ENCODE results near the gene PTPRH. TPM values are rescaled to one million over a fixed set of nuclear protein-coding genes. Genes with fewer than 3 reads are reported as not detected.

PTPRH gene
- total RNA-seq, 4 donors from 2014 or later: 31.2 to 176 (median 102) TPM

DNA sequence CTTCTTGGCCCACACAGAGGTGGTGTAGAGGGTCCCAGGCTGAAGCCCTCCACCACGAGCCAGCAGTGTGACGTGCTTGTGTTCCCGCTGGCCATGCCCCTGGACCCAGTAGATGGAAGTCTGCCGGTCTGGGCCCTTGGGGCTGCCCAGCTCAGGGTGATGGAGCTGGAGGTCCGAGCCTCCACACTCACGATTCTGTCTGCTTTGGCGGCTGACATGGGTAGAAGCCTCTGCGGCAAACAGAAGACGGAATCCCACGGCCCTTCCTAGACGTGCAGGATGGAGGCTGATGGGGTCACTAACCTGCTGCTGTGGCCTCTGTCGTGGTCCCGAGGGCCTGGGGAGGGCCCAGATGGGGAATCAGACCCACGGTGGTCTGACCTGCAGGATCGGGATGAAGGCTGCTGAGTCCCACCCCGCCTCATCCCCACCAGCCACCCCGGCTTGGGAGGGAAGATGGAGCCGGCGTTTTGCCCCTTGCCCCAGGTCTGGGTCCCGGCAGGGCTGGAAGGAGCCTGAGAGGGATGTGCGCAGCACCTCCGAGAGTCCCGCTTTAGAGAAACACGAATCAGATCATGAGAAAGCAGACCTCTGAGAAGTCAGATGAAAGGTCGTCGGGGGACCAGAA, 14.9 kb upstream of the PTPRH start:
- Histone ChIP-seq H3K4me1 (peaks cover 0 to 6% (median 0%) of the 10 kb centered on the region in 4 donors), H3K27ac (no peak overlapping the region), H3K9me3 (no peaks in the 10 kb centered on the region), H3K4me3 (no peak overlapping the region), H3K36me3 (no peaks in the 10 kb centered on the region), H3K27me3 (no peaks in the 10 kb centered on the region)
- intact Hi-C loops (cut with DNase I; ENCODE audit: low total_unique reads): no loop called here
- TF ChIP-seq EP300 (IDR thresholded peaks at IDR 0.05; ENCODE audit: low read depth) (no peak), POLR2A (IDR thresholded peaks at IDR 0.05) (no peak), POLR2AphosphoS5 (IDR thresholded peaks at IDR 0.05) (no peak)
- TF ChIP-seq, protein P1, sequence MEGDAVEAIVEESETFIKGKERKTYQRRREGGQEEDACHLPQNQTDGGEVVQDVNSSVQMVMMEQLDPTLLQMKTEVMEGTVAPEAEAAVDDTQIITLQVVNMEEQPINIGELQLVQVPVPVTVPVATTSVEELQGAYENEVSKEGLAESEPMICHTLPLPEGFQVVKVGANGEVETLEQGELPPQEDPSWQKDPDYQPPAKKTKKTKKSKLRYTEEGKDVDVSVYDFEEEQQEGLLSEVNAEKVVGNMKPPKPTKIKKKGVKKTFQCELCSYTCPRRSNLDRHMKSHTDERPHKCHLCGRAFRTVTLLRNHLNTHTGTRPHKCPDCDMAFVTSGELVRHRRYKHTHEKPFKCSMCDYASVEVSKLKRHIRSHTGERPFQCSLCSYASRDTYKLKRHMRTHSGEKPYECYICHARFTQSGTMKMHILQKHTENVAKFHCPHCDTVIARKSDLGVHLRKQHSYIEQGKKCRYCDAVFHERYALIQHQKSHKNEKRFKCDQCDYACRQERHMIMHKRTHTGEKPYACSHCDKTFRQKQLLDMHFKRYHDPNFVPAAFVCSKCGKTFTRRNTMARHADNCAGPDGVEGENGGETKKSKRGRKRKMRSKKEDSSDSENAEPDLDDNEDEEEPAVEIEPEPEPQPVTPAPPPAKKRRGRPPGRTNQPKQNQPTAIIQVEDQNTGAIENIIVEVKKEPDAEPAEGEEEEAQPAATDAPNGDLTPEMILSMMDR (IDR thresholded peaks at IDR 0.05): no peak
- no peak for DNase-seq
- in situ Hi-C loops (cut with MboI; ENCODE audit: low pct_ligation_motif_present in 1 of 4, low pct_unique_long_range_greater_than_20kb in 1 of 4, low sequenced_read_pairs in 3 of 4): no loop called here
- WGBS, 2 donors (ENCODE audit: low coverage in 1 of 2): 78% methylated on average over 22 of the region's 26 CpGs; no CpG with 5 or more reads in 1 of the 2 donors

- DNase-seq: no peak
- H3K27ac ChIP-seq: no peak overlapping the region
- H3K4me3 ChIP-seq: no peak overlapping the region
- TF ChIP-seq EP300 (IDR thresholded peaks at IDR 0.05; ENCODE audit: low read depth): no peak
- H3K27me3 ChIP-seq: no peaks in the 10 kb centered on the region
- no peaks in the 10 kb centered on the region for H3K9me3 ChIP-seq
- 88% methylated on average over 17 of the region's 17 CpGs; no CpG with 5 or more reads in 1 of the 2 donors for WGBS, 2 donors (ENCODE audit: low coverage in 1 of 2)
- in situ Hi-C loops (cut with MboI; ENCODE audit: low pct_ligation_motif_present in 1 of 4, low pct_unique_long_range_greater_than_20kb in 1 of 4, low sequenced_read_pairs in 3 of 4): no loop called here
- intact Hi-C loops (cut with DNase I; ENCODE audit: low total_unique reads): no loop called here
- H3K4me1 ChIP-seq: peaks cover 0 to 4% (median 0%) of the 10 kb centered on the region in 4 donors
- H3K36me3 ChIP-seq: no peaks in the 10 kb centered on the region
Observed at GRCh38 chr19:55223291-55224037, 14.2 kb upstream of the PTPRH start.

- no peaks in the 10 kb centered on the region for H3K9me3 ChIP-seq
- whole genome bisulfite sequencing, 2 donors (ENCODE audit: low coverage in 1 of 2): 87% methylated on average over 3 to 9 of the region's 9 CpGs
- DNase-seq: no peak
- no peaks in the 10 kb centered on the region for H3K36me3 ChIP-seq
- intact Hi-C loops (cut with DNase I; ENCODE audit: low total_unique reads) (no loop called here), in situ Hi-C loops (cut with MboI; ENCODE audit: low pct_ligation_motif_present in 1 of 4, low pct_unique_long_range_greater_than_20kb in 1 of 4, low sequenced_read_pairs in 3 of 4) (no loop called here)
- H3K27ac ChIP-seq: no peak overlapping the region
- peaks cover 0 to 15% (median 9%) of the 10 kb centered on the region in 4 donors for H3K4me1 ChIP-seq
- H3K4me3 ChIP-seq: no peak overlapping the region
- no peaks in the 10 kb centered on the region for H3K27me3 ChIP-seq
- no peak for TF ChIP-seq POLR2A (IDR thresholded peaks at IDR 0.05)
- TF ChIP-seq POLR2AphosphoS5 (IDR thresholded peaks at IDR 0.05): no peak
- TF ChIP-seq EP300 (IDR thresholded peaks at IDR 0.05; ENCODE audit: low read depth): no peak
- TF ChIP-seq, protein P1 (IDR thresholded peaks at IDR 0.05): no peak
Observed at GRCh38 chr19:55220525-55220924, 11.2 kb upstream of the PTPRH start.

DNA sequence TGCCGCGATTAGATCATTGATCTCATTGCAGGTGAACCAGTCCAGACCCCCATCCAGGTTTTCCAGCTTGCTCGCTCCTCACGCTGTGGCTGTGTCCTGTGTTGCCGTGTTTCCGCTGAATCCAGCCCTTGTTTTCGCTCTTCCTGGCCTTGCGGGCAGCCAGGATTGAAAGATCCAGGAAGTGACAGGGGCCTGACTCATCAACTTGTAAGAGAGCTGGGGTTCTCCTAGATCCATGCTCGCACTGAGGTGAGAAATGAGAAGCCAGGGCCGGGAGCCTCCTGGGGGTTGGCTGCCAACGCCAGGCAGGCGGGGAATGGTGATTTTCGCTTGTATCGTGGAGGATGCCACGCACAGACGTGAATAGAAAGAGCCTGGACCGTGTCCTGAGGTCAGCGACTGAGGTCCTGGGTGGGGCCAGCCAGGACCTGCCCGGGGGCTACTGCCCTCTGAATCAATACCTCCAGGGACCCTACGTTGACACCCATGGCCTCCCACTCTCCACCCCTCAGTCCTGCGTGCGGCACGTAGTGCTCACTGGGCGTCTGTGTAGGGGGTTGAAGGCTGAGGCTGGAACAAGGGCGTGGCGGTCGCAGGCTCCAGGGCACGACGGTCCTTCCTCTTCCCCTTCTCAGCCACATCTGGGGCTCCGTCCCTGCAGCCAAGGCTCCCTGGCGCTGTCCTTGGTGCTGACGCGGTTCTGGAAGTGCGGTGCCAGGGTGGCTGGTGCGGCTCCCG, 7.3 kb upstream of the PTPRH start:
- H3K27me3 ChIP-seq: peaks cover 6% of the 10 kb centered on the region
- H3K36me3 ChIP-seq: no peaks in the 10 kb centered on the region
- H3K4me3 ChIP-seq: peak overlapping the region; percentile 3 to 53 (median 34)
- 5% methylated on average over 32 of the region's 36 CpGs; no CpG with 5 or more reads in 1 of the 2 donors for whole genome bisulfite sequencing, 2 donors (ENCODE audit: low coverage in 1 of 2)
- TF ChIP-seq, protein P1 (IDR thresholded peaks at IDR 0.05): no peak
- TF ChIP-seq POLR2A (IDR thresholded peaks at IDR 0.05) (peak; percentile 34), POLR2AphosphoS5 (IDR thresholded peaks at IDR 0.05) (peak; percentile 7 to 60 (median 20)), EP300 (IDR thresholded peaks at IDR 0.05; ENCODE audit: low read depth) (no peak)
- H3K4me1 ChIP-seq: peaks cover 0 to 15% (median 9%) of the 10 kb centered on the region in 4 donors
- H3K9me3 ChIP-seq: peaks cover 3 to 7% of the 10 kb centered on the region in 2 donors
- in situ Hi-C loops (cut with MboI; ENCODE audit: low pct_ligation_motif_present in 1 of 4, low pct_unique_long_range_greater_than_20kb in 1 of 4, low sequenced_read_pairs in 3 of 4): no loop called here
- peak; percentile 86 for DNase-seq
- peak overlapping the region; percentile 70 to 81 (median 79) for H3K27ac ChIP-seq
- intact Hi-C loops (cut with DNase I; ENCODE audit: low total_unique reads): no loop called here

Data from transverse colon (tissue), 4 donors.